CD4-positive, alpha-beta T cell treated with Interleukin-21 for 1 hour (primary cell): ENCODE data around the gene CNBP.
"Not testable (repeated sequence)": the region's sequence is repeated elsewhere in the genome, so short reads cannot be mapped to it uniquely, and the experiment has no call there.

Source experiments
- DNase-seq: peaks from one replicate; pipeline ENCODE4 v3.0.0-alpha.2; 2020

Gene CNBP

DNA sequence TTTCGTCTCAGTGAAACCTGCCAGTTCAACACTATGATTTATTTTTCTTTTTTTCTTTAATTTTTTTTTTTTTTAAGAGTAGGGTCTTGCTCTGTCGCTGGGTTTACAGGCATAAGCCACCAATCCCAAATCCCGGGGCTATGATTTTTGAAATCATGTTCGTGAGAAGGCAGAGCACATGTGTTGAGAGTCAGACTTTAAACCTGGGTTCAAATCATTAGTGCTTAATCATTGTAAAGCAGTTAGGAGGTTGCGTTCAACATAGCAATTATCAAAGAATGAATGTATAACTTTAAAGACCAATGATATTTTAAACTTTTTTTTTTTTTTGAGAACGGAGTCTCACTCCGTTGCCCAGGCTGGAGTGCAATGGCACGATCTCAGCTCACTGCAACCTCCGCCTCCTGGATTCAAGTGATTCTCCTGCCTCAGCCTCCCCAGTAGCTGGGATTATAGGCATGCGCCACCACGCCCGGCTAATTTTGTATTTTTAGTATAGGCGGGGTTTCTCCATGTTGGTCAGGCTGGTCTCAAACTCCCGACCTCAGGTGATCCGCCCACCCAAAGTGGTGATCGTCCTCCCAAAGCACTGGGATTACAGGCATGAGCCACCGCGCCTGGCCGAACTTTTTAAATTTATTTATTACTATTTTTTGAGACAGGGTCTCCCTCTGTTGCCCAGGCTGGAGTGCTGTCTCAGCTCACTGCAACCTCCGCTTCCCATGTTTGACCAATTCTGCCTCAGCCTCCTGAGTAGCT lies 1.3 kb upstream of the CNBP start:
- not testable (repeated sequence) for DNase-seq

DNA sequence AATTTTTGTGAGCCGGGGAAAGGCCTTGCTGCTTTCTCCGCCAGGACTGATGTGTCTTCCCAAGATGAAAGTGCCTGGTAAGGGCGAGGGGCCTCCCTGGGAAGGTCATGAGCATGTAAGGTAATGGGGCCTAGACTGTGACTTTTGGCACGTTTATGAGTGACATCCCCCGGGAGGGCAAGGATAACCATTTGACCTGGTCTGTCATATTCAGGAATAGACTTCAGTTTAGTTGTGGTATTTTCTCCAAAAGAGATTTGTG lies 631 bp upstream of the CNBP start:
- DNase-seq = peak; percentile 24

DNA sequence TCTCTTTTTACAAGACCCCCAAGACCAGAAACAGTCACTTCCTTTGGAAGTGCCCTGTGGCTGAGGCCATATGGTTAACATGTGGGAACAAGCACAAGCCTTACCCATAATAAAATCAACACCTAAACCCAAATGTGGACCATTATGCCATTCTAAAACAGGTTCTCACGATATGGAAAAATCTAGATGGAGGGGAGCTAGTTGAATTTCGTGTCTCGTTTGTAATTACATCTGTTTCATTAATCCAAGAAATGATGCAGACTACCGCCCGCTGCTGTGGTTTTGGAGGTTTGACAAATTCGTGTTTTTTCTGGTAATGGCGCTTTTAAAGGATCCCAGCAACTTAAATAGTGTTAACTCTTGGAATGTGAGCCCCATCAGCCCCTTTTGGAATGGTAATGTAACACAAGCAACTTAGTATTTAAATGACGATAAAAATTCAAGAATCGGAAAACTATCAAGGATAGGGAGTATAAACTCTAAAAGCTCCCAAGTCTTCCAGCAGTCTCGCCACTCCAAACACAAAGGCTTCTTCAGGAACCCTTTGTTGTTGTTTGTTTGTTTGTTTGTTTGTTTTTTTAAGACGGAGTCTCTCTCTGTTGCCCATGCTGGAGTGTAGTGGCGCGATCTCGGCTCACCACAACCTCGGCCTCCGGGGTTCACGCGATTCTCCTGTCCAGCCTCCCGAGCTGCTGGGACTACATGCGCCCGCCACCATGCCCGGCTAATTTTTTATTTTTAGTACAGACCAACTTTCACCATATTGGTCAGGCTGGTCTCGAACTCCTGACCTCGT lies 1.1 kb downstream of the CNBP start:
- DNase-seq = peak; percentile 54

DNA sequence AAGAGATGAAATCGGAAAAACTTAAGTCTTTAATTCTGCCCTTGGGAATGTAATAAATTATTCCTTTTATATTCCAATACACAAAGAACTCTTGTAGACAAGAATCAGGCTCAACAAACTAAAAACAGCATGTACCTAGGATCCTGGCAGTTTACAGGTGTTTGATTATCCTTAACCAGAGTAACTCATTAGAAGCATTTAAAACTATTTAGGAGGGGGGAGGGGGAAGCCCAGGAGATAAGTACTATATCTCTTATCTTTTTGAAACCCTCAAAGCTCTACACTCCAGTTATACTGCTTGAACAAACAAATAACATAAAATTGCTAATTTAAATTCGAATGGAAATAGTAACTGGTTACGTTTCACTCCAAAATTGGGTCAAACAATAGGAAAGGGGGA lies 1.9 kb downstream of the CNBP start:
- DNase-seq = no peak

DNA sequence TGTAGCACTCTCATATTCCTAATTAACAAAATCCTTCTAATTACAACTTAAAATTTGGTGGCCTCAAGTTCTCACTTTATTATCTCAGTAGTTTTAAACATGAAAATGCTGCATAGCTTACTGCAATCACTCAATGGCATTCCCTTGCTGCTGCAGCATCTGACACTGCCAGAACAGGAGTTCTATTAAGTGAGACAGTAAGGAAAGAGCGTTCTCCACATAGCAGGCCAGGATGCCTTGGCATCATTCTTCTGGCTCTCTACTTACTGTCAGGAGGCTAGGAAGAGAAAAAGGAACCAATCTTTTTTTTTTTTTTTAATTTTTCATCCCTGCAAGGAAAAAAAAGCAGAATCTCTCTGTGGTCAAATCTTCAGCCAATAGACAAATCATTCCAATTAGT lies 3.2 kb downstream of the CNBP start:
- no peak for DNase-seq

DNA sequence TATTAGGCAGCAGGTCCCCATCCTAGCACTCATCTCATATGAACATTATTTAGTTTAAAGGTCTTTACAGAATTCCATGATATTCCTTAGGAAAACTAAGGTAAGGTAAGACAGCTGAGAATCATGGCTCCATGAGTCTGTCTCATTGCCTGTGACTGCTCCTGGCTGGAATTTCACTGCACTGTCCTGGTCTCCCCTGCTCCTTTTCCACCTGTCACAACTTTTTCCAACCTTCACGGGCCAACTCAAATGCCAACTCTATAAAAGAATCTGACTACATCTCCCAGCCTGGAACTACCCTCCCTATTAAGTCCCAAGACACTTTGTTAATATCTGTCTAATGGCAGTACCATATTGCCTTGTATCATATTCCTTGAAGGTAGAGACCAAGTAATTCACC lies 7.6 kb downstream of the CNBP start:
- no peak for DNase-seq

DNA sequence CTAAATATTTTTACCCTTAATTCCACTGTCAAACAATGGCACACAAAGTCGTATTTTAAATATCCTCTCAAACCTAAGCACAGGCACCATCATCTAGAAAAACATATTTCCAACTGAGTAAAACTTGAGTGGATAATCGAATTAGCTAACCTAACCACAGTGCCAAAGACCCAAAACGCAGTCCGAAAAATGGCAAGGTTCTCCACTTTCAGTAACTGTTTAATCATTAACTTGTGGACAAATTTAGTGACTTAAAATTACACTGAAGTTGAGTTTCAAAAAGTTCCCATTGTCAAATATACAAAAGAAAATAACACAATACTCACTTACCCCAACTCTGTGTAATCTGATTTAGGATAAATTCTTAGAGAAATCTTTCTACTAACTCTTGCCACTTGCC lies 10.0 kb downstream of the CNBP start:
- DNase-seq = no peak

DNA sequence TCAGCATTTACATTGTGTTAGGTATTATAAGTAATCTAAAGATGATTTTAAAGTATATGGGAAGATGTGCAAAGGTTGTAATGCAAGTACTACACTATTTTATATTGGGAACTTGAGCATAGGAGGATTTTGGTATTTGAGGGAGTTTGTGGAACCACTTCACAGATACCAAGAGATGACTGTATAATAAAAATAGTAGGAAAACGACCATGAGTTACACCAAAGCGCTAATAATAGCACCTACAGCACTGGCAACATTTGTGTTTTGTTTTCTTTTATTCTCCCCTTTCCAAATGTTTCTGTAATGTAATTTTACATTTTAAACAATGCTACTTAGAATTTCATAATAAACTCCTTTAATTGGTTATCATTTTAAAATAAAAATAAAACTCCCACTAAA lies 10.5 kb downstream of the CNBP start:
- DNase-seq = no peak

DNA sequence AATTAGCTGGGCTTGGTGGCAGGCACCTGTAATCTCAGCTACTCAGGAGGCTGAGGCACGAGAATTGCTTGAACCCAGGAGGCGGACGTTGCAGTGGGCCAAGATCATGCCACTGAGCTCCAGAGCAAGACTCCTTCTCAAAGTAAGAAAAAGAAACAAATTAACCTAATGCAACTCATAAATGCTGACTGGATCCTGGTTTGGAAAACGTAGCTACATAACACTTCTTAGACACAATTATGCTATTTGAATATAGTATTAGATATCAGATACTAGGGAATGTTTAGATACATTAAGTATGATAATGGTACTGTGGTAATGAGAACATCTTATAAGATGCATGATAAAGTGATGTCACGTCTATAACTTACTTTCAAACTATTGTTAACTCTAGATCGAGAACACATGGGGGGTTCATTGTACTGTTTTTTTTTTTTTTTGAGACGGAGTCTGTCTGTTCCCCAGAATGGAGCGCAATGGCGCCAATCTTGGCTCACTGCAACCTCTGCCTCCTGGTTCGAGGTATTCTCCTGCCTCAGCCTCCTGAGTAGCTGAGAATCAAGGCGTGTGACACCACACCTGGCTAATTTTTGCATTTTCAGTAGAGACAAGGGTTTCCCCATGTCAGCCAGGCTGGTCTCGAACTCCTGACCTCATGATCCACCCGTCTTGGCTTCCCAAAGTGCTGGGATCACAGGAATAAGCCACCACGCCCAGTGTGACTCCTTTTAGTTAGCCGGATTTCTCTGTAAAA lies 16.9 kb downstream of the CNBP start:
- DNase-seq = no peak

DNA sequence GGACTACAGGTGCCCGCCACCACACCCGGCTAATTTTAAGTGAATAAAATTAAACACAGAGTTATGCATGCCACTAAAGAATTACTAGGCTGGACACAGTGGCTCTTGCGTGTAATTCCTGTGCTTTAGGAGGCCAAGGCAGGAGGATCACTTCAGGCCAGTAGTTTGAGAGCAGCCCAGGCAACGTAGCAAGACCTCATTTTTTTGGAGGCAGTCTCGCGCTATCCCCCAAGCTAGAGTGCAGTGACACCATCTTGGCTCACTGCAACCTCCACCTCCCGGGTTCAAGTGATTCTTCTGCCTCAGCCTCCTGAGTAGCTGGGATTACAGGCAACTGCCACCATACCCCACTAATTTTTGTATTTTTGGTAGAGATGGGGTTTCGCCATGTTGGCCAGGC lies 18.1 kb downstream of the CNBP start:
- DNase-seq = not testable (repeated sequence)

DNA sequence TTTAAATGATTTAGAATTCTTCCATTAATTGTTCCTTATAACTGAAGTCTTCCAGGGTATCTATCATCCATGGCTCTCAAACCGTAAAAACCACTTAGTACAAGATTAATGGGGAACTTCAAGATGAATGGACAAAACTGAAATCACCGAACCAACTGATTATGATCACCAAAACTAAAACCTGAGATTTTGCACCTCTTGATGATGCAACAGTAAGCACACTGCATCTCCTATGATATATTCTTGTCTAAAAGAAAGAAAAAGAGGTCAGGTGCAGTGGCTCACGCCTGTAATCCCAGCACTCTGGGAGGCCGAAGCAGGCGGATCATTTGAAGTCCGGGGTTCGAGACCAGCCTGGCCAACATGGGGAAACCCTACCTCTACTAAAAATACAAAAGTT lies 19.2 kb downstream of the CNBP start:
- no peak for DNase-seq

DNA sequence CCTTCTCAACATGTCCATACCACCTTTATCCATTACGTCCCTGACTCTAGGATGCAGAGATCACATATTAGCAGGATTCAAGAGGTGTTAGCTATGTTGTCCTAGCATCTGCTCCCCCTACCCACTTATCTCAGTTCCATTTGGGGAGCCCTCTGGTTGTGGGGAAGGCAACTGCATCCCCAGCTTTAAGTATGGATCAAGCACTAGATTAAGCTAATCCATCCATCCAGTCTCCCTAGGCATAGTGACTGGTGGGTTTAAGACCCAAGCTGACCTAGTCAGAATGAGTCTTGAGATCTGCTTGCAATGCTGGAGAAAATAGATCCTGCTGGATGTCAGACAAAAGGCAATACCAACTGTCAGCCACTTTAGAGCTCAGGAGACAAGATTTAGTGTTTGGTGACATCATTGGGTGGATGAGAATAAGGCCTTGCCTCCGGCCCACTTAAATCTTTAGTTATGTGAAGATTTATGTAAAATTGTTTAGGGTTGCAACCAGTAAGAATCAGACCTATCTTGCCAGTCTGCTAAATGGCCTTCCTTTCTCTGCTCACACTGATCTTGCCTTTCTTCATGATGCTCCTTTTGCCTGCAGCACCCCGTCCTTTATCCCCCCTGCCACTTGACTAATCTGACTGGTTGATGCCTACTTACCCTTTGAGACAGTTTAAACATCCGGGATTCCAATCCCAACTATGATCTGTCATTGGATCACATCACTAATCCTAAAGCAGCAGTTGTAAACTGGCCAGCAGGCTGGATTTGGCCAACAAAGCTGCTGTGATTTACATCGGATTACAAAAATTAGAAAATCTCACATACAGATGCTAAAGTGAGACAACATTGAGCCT lies 20.7 kb downstream of the CNBP start:
- DNase-seq = no peak

DNA sequence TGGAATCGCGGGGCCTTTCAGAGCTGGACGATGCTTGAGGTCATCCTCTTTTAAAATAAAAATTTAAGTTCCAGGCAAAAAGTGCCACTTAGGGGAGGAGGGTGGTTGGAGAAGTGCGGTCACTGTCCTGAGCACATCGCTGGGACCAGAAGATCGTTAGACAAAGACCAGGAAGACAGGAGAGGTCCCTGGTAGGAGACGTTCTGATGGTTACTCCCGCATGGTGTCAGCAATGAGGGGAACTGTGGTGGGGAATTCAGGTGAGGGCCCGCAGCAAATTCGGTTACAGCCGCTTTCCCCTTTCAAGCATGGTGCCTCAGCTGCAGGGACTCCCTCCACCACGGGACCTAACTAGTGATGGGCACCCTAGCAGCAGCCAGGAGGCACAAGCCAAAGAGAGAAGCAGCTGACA lies 21.8 kb downstream of the CNBP start:
- DNase-seq = peak; percentile 40

DNA sequence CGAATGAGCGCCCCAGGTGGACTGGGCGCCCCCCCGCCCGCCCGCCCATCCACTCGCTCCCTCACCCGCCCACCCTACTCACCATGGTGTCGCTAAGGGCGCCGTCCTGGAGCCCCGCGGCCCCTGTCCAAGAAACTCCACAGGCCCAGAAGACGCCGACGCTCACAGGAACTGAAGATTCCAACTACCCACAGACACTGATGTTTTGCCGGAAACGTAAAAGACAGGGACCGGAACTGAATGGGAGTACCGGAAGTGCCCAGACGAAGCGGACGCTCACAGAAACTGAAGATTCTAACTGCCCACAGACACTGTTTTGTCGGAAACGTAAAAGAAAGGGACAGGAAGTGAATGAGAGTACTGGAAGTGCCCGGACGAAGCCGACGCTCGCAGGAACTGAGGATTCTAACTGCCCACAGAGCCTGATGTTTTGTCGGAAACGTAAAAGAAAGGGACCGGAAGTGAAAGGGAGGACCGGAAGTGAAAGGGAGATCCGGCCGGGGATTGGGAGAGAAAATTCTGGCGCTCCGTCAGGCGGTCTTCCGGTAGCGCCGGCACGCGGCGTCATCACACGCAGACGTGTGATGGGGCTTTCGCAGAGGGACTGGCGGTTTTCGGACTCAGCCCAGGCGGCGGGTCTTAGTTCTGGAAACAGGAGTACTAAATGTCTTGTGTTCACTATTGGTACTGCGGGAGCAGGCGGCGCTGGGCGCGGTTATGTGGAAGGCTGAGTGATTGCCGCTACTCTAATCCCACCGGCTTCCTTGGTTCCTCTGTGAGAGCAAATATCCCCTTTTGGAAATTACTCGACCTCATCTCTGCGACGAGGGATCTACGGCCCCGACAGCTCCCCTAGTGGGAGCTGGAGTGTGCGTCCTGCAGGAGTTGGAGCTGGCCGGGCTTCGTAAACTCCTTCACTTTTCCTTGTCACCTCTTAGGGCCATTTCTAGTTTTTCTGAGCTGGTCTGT lies 22.5 kb downstream of the CNBP start, which contains the start of gene ISY1:
TSS of gene ISY1 (minus strand) at position 173 of the 969 bp plus-strand sequence. CDS start at position 85, 88 bp downstream.
- peak; percentile 93 for DNase-seq

DNA sequence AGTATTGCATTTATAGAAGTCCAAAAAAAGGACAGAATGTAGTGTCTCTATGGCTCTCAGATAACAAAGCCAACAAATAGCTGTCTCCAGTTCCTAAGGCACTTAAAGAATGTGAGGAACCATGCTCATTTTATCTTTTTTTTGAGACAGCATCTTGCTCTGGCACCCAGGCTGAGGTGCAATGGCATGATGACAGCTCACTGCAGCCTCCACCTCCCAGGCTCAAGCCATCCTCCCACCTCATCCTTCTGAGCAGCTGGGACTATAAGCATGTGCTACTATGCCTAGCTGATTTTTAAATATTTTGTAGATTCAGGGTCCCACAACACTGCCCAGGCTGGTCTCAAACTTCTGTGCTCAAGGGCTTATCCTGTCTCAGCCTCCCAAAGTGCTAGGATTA lies 38.9 kb downstream of the CNBP start:
- DNase-seq = no peak

DNA sequence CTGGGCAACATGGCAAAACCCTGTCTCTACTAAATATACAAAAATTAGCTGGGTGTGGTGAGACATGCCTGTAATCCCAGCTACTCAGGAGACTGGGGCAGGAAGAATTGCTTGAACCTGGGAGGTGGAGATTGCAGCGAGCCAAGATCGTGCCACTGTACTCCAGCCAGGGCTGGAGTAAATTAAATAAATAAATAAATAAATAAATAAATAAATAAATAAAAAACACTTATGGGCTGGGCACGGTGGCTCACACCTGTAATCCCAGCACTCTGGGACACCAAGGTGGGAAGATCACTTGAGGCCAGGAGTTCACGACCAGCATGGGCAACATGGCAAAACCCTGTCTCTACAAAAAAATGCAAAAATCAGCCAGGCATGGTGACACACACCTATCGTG lies 42.7 kb downstream of the CNBP start:
- DNase-seq = not testable (repeated sequence)

DNA sequence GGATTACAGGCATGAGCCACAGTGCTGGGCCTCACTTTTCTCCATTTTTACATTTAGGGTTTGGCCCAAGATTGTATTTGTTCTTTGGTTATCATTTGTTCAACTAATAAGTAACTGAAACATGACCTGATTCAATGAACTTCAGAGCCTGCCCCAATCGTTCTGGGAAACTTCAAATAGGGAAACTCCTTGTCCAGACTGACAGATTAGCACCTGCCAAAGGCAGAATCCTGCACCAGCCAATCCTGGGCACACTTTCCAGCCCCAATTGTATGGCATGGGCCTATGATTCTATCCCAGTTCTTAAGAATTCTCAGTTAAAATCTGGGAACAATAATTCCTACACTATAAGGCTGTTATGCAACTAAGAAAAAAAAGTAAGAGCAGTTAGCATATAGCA lies 43.8 kb downstream of the CNBP start:
- no peak for DNase-seq

DNA sequence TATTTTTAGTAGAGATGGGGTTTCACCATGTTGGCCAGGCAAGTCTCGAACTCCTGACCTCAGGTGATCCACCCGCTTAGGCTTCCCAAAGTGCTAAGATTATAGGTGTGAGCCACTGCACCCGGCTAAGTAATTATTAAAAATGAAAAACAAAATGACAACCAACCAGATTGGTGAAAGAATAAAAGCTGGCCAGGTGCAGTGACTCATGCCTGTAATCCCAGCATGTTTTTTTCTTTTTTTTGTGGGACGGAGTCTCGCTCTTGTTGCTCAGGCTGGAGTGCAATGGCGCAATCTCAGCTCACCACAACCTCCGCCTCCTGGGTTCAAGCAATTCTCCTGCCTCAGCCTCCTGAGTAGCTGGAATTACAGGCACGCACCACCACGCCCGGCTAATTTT lies 47.4 kb downstream of the CNBP start:
- DNase-seq = not testable (repeated sequence)

DNA sequence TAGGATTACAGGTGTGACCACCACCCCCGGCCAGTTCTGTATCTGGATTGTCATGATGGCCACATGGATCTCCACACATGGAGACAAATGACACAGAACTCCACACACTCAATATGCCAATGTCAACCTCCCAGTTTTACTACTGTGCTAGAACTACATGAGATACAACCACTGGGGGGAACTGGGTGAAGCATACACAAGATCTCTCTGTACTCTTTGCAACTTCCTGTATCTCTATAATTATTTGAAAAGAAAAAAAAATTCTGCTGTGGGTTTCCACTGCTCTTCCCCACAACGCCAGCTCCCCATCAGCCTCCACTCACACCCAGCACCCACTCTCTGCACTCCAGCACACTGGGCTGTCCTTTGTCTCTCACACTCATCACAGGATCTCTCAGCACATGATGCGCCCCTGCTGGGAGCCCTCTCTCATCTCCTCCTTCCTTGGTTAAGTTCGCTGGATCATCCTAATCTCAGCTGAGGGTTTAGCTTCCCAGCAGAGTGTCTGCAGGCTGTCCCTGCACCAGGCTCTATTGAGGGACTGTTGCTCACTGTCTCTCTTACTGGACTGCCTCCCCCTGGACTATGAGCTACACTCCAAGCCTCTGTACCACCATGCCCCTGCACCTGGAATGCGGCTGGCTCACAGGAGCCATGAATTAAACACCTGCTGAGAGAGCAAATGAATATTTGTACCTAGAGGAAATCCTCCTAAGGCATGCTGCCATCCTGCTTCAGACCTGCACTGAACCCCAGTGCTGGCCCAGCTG lies 51.4 kb downstream of the CNBP start:
- DNase-seq = no peak

DNA sequence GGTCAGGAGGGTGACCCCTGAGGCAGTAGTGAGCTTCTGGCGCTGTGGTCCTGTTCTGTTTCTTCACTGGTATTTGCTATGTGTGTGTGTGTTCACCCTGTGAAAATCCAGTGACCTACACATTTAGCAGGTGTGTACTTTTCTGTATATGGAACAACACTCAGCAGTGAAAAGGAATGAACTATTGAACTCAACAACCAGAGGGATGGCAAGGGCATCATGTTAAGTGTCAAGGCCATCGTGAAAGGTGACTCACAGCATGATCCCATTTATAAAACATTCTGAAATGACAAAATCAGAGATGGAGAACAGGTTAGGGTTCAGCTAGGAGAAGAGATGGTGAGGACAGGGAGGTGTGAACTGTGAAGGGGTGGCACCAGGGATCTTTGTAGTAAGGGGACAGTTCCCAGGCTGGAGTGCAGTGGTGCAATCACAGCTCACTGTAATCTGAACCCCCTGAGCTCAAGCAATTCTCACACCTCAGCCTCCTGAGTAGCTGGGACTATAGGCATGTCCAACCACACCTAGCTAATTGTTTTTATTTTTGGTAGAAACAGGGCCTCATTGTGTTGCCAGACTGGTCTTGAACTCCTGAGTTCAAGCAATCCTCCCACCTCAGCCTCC lies 52.1 kb downstream of the CNBP start:
- no peak for DNase-seq
